AG08396 (cell line): ENCODE results near the gene CACNG6.

Source experiments
- DNase-seq: peaks from one replicate; pipeline ENCODE4 v3.0.0; 2012; ENCODE audit warnings: low spot score, mixed read lengths

The CACNG6 gene

DNA sequence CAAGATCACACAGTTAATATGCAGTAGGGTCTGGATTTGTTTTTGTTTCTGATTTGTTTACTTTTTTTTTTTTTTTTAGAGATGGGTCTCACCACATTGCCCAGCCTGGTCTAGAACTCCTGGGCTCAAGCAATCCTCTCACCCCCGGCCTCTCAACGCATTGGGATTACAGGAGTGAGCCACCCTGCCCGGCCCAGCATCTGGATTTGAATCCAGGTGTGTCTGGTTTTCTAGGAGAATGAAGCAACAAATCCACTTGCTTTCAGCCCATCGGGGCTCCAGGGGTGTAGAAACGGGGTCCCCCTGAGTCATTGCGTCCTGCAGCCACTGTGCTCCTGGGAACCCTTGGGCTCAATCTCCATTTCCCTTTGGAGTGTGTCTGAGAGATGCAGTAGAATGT is 22.1 kb upstream of the CACNG6 start:
- no peak for DNase-seq

DNA sequence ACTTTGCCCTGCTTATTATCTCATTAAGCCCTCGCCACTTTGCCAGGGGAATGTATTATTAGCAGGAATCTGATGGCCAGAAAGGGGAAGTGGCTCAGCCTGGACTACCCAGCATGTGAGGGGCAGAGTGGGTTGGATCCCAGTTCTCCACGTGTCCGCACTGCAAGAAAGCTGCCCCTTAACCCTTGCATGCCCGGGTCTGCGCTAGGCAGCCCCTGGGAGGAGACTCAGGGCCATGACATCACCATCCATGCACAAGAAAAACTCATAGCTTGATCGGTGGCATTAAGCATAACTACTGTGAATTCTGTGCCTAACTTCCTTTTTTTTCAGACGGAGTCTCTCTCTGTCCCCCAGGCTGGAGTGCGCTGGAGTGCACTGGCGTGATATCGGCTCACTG is 19.8 kb upstream of the CACNG6 start:
- no peak for DNase-seq

DNA sequence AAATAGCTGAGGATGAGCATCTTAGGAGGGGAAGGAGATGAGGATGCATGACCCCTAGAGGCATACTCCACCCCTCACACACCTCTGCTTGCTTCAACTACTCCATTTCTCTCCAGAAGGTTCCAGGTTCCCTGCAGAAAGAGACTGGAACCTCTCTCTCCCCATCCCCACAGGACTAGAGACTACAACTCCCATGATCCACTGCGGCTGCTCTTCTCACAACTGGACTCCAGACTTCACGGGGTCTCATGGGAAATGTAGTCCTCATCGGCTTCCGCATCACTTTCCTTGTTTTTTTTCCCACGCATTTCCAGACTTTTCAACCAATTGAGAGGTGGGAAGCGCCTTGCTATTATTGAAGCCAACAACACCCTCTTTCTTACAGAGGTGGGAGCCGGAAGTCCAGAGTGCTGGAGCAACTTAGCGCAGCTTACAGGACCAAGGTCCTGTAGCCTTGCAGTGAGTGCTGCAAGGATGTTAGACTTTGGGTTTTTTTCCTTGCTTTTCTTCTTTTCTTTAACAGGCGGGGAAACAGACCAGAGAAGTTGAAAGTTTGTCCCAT is 13.9 kb upstream of the CACNG6 start:
- DNase-seq, result peak; percentile 83

DNA sequence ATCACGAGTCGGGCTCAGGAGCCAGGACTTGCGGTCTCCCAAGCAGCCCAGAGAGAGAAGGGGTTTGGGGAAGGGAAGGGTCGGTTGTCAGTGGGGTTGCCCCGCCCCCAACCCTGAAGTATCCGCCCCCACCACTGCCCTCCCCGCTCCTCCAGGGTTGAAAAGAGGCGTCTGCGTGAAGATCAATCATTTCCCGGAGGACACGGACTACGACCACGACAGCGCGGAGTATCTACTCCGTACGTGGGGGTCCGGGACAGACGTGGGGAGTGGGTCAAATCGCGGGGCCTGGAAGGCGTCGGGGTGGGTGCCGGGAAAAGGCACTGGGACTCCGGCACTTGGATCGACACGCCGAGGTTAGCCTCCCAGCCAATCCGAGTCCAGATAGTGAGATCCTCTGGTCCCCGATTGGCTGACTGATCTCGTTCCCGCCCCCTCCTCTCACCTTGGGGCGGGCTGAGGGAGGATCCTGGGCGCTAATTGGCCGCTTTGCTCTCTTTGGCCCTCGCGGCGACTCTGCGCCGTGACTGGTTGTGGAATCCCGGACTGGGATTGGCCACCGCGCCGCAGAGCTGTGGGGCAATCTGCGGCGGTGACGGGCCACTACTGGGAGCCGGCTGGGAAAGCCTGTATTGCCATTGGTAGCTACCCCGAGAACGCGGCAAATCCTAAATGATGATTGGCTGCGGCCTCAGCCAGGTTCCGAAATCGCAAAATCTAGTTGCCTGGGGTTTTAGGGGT is 13.3 kb upstream of the CACNG6 start:
- DNase-seq, result peak; percentile 92

DNA sequence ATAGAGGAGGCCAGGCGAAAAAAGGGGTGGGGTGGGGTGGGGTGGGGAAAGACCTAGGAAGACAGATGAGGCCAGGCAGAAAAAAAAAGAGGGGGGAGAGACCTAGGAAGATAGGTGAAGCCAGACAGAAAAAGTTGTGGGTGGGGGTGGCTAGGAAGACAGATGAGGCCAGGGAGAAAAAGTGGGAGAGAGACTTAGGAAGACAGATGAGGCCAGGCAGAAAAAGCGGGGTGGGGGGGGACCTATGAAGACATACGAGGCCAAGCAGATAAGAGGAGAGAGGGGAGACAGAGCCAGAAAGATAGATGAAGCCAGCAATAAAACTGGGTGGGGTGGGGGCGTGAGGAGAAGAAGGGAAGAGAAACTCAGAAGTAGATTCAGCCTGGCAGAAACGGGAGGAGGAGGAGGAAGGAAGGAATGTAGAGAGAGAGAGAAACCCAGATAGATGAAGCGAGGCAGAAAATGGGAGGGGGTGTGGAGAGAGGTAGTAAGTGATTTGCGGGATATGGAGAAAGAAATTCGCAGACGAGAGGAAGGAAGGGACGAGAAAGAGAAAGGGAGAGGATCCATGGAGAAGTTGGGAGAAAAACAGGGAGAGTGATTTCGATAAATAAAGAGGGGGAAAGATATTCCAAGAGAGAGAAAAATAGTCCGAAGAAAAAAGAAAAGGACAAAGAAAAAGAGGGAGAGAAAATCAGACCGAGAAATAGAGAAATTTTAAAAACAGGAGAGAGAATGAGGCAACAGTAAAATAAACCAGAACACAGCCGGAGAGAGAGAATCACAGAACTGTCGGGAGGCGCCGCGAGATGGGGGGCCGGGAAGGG is 12.2 kb upstream of the CACNG6 start:
- no peak for DNase-seq

DNA sequence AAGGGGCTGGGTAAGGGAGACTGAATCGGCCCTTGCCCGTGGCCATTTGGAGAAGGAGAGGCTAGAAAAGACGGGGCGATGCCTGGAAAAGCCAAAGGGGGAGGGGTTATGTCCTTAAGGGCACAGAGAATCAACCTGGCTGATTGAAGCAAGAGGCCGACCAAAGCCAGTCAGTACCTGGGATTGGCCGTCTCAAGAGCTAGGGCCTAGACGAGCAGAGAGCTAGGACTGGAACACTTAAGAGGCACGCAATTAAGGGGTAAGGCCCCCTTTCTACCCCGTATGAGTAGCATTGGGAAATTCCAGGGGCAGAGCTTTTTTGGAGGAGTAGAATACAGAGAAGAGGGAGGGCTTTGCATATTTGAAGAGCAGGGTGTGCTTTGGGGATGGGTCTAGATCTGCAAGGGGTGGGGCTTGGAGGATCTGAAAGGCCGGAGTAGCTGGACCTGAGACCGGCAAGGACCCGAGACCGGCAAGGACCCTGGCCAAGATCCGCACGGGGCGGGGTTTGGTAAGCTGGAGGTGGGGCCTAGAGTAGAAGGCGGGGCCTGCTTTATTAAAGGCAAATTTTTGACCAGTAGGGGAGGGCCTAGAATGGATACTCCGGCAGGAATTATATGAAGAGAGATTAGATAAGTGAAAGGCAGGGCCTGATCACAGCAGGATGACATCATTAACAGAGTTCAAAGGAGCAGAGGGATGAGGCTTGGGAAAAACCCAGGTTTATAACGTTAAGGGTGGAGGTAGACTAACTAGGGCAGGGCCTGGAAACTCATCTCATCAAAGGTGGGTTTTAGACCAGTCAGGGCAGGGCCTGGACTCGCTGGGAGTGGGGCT is 10.7 kb upstream of the CACNG6 start:
- DNase-seq, result no peak

DNA sequence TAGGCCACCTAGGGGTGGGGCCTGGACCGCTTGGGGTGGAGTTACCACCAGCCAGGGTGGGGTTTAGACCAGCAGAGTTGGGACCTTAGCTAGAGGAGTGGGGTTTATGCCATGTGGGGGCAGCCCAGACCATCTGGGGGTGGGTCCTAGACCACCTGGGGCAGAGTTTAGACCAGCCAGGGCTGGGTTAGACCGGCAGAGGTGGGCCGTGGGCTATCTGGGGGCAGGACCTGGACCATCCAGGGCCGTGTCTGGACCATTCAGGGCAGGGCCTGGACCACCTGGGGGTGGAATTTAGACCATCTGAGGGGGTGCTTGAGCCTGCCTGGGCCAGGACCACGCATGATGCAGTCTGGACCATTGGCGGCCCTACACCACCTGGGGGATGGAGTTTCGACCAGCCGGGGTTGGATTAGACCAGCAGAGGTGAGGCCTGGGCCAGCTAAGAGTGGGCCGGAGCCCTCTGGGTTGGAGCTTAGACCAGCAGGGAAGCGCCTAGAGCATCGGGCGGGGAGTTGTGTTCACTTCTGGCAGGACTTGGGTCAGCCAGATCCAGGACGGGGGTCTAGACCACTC is 10.0 kb upstream of the CACNG6 start:
- no peak for DNase-seq

DNA sequence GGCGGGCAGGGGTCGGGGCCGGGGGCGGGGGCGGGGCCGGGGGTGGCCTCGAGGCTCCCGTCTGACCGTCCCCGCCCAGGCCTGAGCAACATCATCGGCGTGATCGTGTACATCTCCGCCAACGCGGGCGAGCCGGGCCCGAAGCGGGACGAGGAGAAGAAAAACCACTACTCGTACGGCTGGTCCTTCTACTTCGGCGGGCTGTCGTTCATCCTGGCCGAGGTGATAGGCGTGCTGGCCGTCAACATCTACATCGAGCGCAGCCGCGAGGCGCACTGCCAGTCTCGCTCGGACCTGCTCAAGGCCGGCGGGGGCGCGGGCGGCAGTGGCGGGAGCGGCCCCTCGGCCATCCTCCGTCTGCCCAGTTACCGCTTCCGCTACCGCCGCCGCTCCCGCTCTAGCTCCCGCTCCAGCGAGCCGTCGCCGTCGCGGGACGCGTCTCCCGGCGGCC is 9.4 kb upstream of the CACNG6 start:
- DNase-seq, result no peak

DNA sequence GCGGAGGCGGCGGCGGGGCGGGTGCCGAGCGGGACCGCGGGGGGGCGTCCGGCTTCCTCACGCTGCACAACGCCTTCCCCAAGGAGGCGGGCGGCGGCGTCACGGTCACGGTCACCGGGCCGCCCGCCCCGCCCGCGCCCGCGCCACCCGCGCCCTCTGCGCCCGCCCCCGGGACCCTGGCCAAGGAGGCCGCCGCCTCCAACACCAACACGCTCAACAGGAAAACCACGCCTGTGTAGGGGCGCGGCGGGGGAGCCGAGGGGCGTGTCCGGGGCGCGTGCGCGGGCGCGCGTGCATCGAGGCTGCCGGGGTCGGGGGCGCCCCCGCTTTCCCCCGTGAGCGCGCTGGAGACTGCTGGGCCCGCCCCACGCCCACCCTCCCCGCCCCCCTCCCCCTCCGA is 8.8 kb upstream of the CACNG6 start:
- DNase-seq, result peak; percentile 73

DNA sequence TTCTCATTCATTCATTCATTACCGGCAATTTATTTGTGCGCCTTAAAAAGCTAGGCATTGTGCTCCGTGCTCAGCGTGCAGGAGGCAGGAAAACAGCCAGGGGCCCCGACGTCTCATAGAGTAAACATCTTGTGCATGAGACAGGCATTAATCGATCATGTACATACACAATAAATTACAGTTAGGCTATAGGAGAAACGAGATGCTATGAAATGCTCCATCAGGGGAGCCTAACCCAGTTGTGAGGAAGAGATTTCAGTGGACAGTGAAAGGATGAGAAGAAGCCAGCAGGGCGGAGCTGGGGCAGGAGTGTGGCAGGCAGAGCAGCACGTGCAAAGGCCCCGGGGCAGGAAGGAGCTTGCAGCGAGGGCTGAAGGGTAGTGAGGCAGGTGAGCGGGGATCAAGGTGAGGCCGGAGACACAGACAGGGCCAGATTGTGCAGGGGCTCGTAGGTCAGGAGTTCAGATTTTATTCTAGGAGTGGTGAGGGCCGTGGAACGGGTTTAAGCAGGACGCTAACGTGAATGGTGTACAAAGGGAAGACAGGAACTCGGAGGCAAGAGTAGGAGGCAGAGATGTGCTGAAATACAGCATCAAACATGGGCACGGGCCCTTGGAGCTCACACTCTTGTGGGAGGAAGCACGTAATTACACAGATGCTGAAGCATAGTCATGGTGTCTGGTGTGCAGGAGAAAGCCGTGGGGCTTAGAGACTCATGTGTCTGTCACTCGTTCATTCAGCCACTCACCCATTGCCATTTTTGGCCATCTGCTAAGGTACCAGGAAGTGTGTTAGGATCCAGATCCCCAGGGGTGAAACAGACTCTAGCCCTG is 7.8 kb upstream of the CACNG6 start:
- DNase-seq, result no peak

DNA sequence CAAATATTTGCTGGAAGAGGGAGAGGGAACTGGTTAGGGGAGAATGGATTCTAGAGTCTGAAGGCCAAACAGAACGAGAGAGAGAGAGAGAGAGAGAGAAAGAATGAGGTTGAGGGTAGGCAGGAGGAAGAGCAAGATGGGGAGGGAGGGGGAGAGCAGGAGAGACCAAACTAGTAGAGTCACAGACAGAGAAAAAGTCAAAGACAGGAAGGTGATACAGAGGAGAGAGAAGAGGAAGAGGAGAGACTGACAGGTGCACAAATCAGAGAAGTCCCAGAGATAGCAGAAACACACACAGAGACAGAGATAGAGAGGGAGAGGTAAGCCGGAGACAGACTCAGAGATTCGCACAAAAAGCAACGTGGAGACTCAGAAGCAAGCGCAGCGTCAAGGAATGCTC is 5.6 kb upstream of the CACNG6 start:
- no peak for DNase-seq

DNA sequence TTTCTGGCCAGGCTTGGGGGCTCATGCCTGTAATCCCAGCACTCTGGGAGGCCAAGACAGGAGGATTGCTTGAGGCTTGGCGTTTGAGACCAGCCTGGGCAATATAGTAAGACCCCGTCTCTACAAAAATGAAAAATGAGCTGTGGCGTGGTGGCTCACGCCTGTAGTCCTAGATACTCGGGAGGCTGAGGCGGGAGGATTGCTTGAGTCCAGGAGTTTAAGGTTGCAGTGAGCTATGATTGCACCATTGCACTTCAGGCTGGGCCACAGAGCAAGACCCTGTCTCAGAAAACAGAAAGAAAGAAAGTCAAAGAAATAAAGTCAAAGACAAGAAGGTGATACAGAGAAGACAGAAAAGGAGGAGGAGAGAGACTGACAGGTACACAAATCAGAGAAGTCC is 2.5 kb upstream of the CACNG6 start:
- DNase-seq, result no peak

DNA sequence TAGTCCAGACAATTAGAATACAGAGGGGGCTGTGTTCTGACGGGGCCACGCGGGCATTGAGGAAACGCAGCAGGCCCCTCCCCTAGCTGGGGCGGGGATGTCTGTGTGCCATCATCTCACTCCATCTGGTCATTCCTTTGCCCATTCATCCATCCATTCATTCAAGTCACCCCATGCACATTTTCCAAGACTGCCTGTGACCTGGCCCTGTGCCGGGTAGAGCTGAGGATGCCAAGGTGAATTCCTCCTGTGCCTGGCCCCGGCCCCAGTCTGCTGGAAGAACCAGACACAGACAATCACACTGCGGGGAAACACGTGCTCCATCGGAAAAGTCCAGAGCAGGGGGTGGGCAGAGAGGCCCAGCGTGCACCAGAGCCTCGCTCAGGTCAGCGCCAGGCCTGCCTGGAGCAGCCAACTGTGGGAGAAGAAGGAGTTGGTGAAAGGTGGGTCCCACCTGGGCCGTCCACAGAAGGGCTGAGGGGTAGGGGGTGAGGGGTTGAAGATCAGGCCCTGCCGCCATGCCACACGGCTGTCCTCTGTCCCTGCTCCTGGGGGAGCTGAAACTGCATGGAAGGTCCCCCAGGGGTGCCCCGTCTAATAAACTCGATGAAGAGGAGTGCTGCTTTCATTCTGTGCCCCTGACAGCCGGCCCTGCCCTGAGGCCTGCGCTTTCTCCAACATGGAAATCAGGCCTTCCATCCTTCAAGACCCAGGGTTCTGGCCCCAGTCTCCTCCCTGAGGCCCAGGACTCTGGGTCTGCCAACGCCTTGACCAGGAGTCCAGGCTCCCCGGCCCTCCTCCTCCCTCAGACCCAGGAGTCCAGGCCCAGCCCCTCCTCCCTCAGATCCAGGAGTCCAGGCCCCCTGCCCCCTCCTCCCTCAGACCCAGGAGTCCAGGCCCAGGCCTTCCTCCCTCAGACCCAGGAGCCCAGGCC is 1.6 kb upstream of the CACNG6 start:
- no peak for DNase-seq

DNA sequence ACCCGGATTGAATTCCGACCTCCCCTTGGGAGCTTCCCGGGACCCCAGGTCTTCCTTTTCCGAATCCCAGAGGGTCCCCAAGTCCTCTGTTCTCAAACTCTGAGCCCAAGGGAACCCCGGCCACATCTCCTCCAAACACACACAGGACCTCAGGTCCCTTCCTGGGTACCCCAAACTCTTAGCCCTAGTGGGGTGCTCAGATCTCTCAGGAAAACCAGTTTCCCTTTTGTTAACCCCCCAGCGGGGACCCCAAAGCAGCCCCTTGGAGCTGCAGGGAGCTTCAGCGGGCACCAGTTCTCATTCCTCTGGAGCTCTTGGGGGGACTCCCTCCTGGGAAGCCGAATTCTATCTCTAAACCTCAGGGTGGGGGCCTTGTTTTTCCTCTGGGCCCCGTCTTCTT is 774 bp downstream of the CACNG6 start:
- no peak for DNase-seq

DNA sequence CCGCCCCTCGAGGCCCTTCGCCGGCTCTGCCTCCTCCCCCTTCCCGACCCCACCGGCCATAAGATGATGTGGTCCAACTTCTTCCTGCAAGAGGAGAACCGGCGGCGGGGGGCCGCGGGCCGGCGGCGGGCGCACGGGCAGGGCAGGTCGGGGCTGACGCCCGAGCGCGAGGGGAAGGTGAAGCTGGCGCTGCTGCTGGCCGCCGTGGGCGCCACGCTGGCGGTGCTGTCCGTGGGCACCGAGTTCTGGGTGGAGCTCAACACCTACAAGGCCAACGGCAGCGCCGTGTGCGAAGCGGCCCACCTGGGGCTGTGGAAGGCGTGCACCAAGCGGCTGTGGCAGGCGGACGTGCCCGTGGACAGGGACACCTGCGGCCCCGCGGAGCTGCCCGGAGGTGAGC is 1.4 kb downstream of the CACNG6 start:
- no peak for DNase-seq

DNA sequence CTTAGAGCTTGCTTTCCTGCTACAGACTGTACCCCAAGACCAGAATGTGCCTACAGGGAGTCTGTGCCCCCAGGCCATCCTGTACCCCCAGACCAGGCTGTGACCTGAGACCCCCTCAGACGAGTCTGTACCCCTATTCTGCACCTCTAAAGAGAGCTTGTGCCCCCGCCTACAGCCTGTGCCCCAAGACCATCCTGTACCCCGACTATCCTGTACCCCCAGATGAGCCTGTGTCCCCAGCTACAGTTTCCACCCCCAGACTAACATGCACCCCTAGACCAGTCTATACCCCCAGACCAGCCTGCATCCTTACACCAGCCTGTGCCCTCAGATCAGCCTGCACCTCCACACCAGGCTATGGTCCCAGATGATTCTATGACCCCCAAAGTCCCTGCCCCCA is 2.0 kb downstream of the CACNG6 start:
- DNase-seq, result no peak

DNA sequence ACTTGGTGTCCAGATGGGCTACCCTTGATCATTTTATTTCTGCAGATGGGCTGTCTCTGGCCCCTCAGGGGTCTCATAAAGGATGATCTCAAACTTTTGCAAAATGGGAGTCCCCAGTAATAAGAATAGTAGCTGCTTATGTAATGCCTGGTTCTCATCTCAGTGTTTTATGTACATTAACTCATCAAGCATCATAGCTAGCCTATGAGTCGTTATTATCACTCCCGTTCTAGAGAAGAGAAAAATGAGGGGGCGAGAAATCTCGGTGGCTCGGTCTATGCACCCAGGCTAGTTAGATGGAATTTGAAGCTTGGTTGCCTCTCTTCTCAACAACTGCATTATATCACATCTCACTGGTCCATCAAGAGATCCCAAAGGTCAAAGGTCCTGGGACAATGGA is 3.4 kb downstream of the CACNG6 start:
- DNase-seq, result no peak

DNA sequence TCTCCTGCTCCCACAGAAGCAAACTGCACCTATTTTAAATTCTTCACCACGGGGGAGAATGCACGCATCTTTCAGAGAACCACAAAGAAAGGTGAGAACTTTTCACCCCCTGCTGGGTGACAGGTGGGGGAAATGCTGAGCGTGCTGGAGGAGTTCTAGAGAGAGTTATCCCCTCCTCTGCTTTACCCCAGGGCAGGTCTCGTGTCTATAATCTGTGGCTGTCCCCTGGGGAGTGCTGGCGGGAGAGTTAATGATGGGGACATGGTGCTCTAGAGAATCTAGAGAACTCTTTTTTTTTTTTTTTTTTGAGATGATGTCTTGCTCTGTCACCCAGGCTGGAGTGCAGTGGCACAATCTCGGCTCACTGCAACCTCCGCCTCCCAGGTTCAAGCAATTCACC is 6.8 kb downstream of the CACNG6 start:
- DNase-seq, result no peak

DNA sequence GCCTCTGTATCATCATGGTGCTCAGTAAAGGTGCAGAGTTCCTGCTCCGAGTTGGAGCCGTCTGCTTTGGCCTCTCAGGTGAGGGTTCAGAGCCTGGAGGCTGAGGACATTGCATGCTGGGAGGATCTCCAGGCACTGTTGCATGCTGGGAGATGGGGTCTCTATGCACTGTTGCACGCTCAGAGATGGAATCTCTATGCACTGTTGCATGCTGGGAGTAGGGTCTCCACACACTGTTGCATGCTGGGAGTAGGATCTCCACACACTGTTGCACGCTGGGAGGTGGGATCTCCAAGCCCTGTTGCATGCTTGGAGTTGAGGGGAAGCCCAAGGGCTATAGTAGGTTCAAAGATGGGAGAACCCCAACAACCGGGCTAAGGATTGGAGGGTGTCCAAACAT is 8.3 kb downstream of the CACNG6 start:
- no peak for DNase-seq

DNA sequence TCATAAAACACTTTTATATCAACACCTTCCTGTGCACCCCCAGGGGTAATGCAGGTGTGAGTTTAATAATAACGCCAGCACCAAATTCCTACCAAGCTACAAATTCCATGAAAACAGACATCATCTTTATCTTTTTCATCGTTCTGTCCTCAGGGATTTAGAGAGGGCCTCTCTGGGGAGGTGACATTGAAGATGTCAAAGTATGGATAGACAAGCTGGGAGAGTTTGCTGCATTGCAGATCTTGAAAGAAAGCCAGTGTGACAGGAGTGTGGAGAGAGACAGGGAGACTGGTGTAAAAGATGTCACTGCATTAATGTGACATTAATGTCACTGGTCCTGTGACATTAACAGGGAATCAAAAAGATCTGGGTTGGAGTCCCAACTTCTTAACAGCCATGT is 10.1 kb downstream of the CACNG6 start:
- no peak for DNase-seq
